Adrenal gland (tissue), 12 donors: ENCODE measurements around the gene MAP3K2. TPM values are rescaled to one million over a fixed set of nuclear protein-coding genes. Genes with fewer than 3 reads are reported as not detected.

Source experiments
- DNase-seq, 7 donors: peaks; one replicate each; pipeline ENCODE4 v3.0.0-alpha.2; 2019 to 2020
- H3K27ac ChIP-seq, 5 donors: fragments of 200-600 bp; sonication (generic) in 4 of 5; 1 replicate in 3 of 5; 2 replicates in 2 of 5; pipeline versions ENCODE4 v1.5.1 to v1.8.0; 2016 to 2020; ENCODE audit warnings: mild to moderate bottlenecking in 1 of 5
- H3K27me3 ChIP-seq: fragments of 200-600 bp; 2 replicates; pipeline ENCODE4 v1.8.0; 2021
- H3K36me3 ChIP-seq, 2 donors: fragments of 200-600 bp; replicated peaks in 1 of 2; 1 replicate in 1 of 2; 2 replicates in 1 of 2; pipeline versions ENCODE4 v1.5.1 to v1.8.0; 2018 to 2022
- H3K4me1 ChIP-seq, 2 donors: fragments of 200-600 bp; replicated peaks in 1 of 2; 1 replicate in 1 of 2; 2 replicates in 1 of 2; pipeline versions ENCODE4 v1.5.1 to v1.8.0; 2018 to 2021
- H3K4me3 ChIP-seq, 4 donors: fragments of 200-600 bp; sonication (generic) in 3 of 4; one replicate each; pipeline ENCODE4 v1.5.1; 2016 to 2018
- H3K9me3 ChIP-seq, 3 donors: fragments of 200-600 bp; sonication (generic) in 1 of 3; replicated peaks in 1 of 3; 1 replicate in 2 of 3; 2 replicates in 1 of 3; pipeline versions ENCODE4 v1.5.1 to v1.8.0; 2016 to 2021
- POLR2A ChIP-seq, 2 donors: fragments of 450-650 bp; IDR thresholded peaks; one replicate each; pipeline ENCODE4 v1.6.1; 2017; ENCODE audit warnings: antibody characterized with exemption in 2 of 2, mild to moderate bottlenecking in 2 of 2, moderate library complexity in 1 of 2
- WGBS, 4 donors: extraction: QIAGEN DNeasy Blood & Tissue Kit in 2 of 4; methylation state at CpG; one replicate each; pipeline versions ENCODE4 v1.1.5 to v1.1.7; 2013 to 2017; 5-methylcytosine and 5-hydroxymethylcytosine counted together
- intact Hi-C, 2 donors: fragments of 100-400 bp; cut with DNase I; formaldehyde crosslinking; loops; one replicate each; pipeline versions ENCODE4 v1.14.1 to v1.15.0; 2022 to 2023
- polyA plus RNA-seq, 3 donors: library from polyadenylated mRNA; stranded (reverse); fragments of 200-250 nt in 2 of 3; fragments of 350-450 nt in 1 of 3; fragmentation: Illumina TruSeq in 1 of 3; extraction: RNeasy Lipid Tissue Mini Kit (QIAGEN cat#74804) in 1 of 3; gene quantifications; one replicate each; pipeline ENCODE4 v1.2.3, GENCODE V29; 2013 to 2014
- total RNA-seq, 9 donors: library from RNA; depleted of rRNA in 4 of 9; stranded (reverse); fragments of >200 nt in 4 of 9; fragments of 120-200 nt in 1 of 9; fragmentation: NEBNext Ultra II Directional in 1 of 9; extraction: Animal tissue kit (Norgen Biotek cat#: 25700) in 1 of 9; gene quantifications; one replicate each; pipeline versions ENCODE4 v1.1.0 to v1.2.4, GENCODE V29; 2013 to 2023
- TF ChIP-seq, protein P1 (sequence below), 6 experiments: fragments of 450-650 bp in 4 of 6; fragments of 200-600 bp in 2 of 6; sonication (generic) in 1 of 6; IDR thresholded peaks; 1 replicate in 5 of 6; 2 replicates in 1 of 6; pipeline versions ENCODE4 v1.5.1 to v1.8.0; 2016 to 2021; ENCODE audit warnings: antibody characterized with exemption in 6 of 6, mild to moderate bottlenecking in 2 of 6, moderate library complexity in 1 of 6
- donor health status: healthy with polysubstance abuse.
- donor health status: Bipolar disorder and iron deficiency.
- donor health status: DM: yes; HTN: yes; CAD: no.
- donor health status: DM: no; HTN: no; CAD: no.
- donor health status: DM: no; HTN: no; CAD: no.
- donor health status: DM: yes; HTN: yes; CAD: no.

The MAP3K2 gene
- total and polyA plus RNA-seq, 12 donors: 4.2 to 91.6 (median 49.2) TPM

DNA sequence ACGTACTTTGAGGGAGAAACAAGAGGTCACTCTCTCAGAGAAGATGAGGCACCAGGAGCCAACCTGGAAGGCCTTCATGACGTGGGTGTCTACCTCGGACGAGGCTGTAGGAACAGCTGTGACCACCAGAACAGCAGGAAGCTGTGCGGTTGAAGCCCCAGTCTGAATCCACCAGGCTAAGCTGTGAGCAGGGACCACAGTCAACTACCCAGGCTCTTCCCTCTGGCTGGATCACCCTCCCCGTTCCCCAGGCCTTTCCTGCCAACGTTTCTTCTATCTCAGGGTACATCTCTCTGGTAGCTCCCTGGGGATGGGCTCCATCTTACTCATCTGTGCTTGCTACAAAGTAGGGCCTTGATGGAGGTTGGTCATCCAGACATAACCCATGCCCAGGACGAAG is 130.9 kb downstream of the MAP3K2 start:
- TF ChIP-seq, protein P1, sequence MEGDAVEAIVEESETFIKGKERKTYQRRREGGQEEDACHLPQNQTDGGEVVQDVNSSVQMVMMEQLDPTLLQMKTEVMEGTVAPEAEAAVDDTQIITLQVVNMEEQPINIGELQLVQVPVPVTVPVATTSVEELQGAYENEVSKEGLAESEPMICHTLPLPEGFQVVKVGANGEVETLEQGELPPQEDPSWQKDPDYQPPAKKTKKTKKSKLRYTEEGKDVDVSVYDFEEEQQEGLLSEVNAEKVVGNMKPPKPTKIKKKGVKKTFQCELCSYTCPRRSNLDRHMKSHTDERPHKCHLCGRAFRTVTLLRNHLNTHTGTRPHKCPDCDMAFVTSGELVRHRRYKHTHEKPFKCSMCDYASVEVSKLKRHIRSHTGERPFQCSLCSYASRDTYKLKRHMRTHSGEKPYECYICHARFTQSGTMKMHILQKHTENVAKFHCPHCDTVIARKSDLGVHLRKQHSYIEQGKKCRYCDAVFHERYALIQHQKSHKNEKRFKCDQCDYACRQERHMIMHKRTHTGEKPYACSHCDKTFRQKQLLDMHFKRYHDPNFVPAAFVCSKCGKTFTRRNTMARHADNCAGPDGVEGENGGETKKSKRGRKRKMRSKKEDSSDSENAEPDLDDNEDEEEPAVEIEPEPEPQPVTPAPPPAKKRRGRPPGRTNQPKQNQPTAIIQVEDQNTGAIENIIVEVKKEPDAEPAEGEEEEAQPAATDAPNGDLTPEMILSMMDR (IDR thresholded peaks at IDR 0.05): no peak
- TF ChIP-seq POLR2A (IDR thresholded peaks at IDR 0.05): no peak
- 72 to 91% (median 83%) methylated on average over 8 of the region's 8 CpGs for WGBS, 4 donors
- no peak for DNase-seq
- peaks cover 0 to 45% of the 10 kb centered on the region in 2 donors for H3K36me3 ChIP-seq
- no peaks in the 10 kb centered on the region for H3K9me3 ChIP-seq
- H3K27ac ChIP-seq: no peak overlapping the region
- H3K4me1 ChIP-seq: peaks cover 5 to 6% of the 10 kb centered on the region in 2 donors
- H3K4me3 ChIP-seq: no peak overlapping the region
- intact Hi-C loops: no loop called here
- H3K27me3 ChIP-seq: no peaks in the 10 kb centered on the region

DNA sequence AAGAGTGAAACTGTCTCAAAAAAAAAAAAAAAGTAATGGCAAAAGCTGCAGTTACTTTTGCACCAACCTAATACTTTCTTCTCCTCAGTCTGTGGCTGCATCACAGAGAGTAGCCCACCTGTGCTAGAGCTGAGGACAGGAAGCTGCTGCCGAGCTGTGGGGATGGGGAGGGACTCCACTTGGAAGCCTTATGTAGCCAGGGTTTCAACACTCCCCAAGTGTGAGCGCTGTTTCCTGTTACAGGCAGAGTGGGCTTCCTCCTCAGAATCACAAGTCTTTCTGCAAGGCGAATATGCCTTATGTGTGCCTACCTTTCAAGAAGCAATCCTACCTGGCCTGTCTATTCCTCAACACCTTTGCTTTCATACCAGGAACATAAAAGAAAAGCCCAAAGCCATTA is 131.4 kb downstream of the MAP3K2 start:
- Histone ChIP-seq H3K4me1 (peaks cover under 1 to 4% of the 10 kb centered on the region in 2 donors), H3K27ac (no peak overlapping the region), H3K27me3 (no peaks in the 10 kb centered on the region), H3K36me3 (peaks cover 0 to 44% of the 10 kb centered on the region in 2 donors), H3K9me3 (no peaks in the 10 kb centered on the region), H3K4me3 (no peak overlapping the region)
- TF ChIP-seq, protein P1 (IDR thresholded peaks at IDR 0.05): no peak
- no peak for TF ChIP-seq POLR2A (IDR thresholded peaks at IDR 0.05)
- no peak for DNase-seq
- WGBS, 4 donors: 84 to 90% (median 88%) methylated on average over 3 of the region's 3 CpGs
- intact Hi-C loops: no loop called here

DNA sequence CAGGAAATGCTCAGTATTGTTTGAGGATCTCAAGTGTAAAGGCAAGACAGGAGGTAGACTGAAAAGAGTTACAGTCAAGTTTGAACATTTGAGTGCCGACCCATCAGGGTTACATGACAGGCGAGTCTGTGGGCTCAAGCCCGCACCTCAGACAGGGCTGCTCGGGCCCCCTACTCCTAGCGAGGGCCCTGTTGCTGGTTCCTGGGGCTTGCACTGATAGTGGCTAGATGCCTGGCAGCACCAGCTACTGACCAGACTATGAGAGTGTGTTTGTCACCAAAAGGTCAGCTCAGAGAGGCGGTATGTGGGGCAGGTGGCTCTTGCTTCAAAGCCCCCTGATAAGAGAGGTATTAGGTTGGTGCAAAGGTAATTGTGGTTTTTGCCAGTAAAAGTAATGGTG is 132.1 kb downstream of the MAP3K2 start:
- DNase-seq: no peak
- Histone ChIP-seq H3K9me3 (no peaks in the 10 kb centered on the region), H3K27ac (no peak overlapping the region), H3K4me3 (no peak overlapping the region), H3K36me3 (peaks cover 0 to 38% of the 10 kb centered on the region in 2 donors), H3K4me1 (no peaks in the 10 kb centered on the region), H3K27me3 (no peaks in the 10 kb centered on the region)
- intact Hi-C loops: no loop called here
- WGBS, 4 donors: 85 to 97% (median 95%) methylated on average over 6 of the region's 6 CpGs
- TF ChIP-seq, protein P1 (IDR thresholded peaks at IDR 0.05): no peak
- no peak for TF ChIP-seq POLR2A (IDR thresholded peaks at IDR 0.05)

DNA sequence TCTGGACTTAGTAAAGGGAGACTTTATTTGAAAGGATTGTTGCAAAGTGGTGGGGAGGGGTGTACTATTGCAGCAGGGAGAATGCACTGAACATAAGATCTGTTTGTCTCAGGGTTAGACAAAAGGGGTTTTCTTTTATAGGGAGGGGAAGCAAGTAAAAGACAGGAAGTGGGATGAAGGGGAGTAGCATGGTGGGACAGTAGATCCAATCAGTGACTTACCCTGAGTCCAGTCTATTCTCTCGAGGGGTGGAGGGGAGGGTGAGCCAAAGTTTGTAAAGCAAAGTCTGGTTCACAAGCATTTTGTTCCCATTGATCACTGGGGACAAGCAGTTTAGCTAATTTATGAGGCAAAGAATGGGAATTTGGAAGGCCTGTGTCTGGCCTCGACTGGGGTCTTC is 132.6 kb downstream of the MAP3K2 start:
- 51 to 93% (median 55%) methylated on average over 1 to 2 of the region's 2 CpGs for WGBS, 4 donors
- H3K27me3 ChIP-seq: no peaks in the 10 kb centered on the region
- peaks cover 0 to 32% of the 10 kb centered on the region in 2 donors for H3K36me3 ChIP-seq
- no peak for DNase-seq
- no peaks in the 10 kb centered on the region for H3K9me3 ChIP-seq
- no peak for TF ChIP-seq POLR2A (IDR thresholded peaks at IDR 0.05)
- TF ChIP-seq, protein P1 (IDR thresholded peaks at IDR 0.05): no peak
- no peak overlapping the region for H3K27ac ChIP-seq
- intact Hi-C loops: no loop called here
- H3K4me1 ChIP-seq: no peaks in the 10 kb centered on the region
- H3K4me3 ChIP-seq: no peak overlapping the region
